ENCODE measurements around the gene PIAS1.

Gene PIAS1

GRCh38 chr15:68186671-68187397, 132.7 kb downstream of the PIAS1 start:
- Histone ChIP-seq H3K4me2 (no peak overlapping the region), H3K36me3 (peaks cover 94% of the 10 kb centered on the region), H3K9ac (no peak overlapping the region), H4K20me1 (no peaks in the 10 kb centered on the region), H3K27ac (no peak overlapping the region), H3K4me3 (no peak overlapping the region), H3K27me3 (no peaks in the 10 kb centered on the region), H3K9me3 (no peaks in the 10 kb centered on the region), H3K4me1 (no peaks in the 10 kb centered on the region)
- no peak for TF ChIP-seq Cebpa-rat (IDR thresholded peaks at IDR 0.05)

- Histone ChIP-seq H3K4me1 (no peaks in the 10 kb centered on the region), H3K4me2 (no peak overlapping the region), H4K20me1 (no peaks in the 10 kb centered on the region), H3K27ac (peak overlapping the region; percentile 4; the same call in 1 of the 2 replicates), H3K4me3 (no peak overlapping the region), H3K36me3 (peaks cover 96% of the 10 kb centered on the region), H3K27me3 (no peaks in the 10 kb centered on the region), H3K9me3 (no peaks in the 10 kb centered on the region), H3K9ac (no peak overlapping the region)
- no peak for TF ChIP-seq Cebpa-rat (IDR thresholded peaks at IDR 0.05)
Observed at GRCh38 chr15:68187559-68187958, 133.4 kb downstream of the PIAS1 start.

- TF ChIP-seq Cebpa-rat (IDR thresholded peaks at IDR 0.05) = no peak
- no peaks in the 10 kb centered on the region for H3K9me3 ChIP-seq
- H3K4me1 ChIP-seq = no peaks in the 10 kb centered on the region
- peaks cover 5% of the 10 kb centered on the region; the same call in 1 of the 2 replicates for H4K20me1 ChIP-seq
- no peak overlapping the region for H3K4me3 ChIP-seq
- H3K4me2 ChIP-seq = no peak overlapping the region
- H3K27me3 ChIP-seq = no peaks in the 10 kb centered on the region
- peaks cover 96% of the 10 kb centered on the region for H3K36me3 ChIP-seq
- H3K9ac ChIP-seq = no peak overlapping the region
- H3K27ac ChIP-seq = no peak overlapping the region
Observed at GRCh38 chr15:68188647-68189046, 134.5 kb downstream of the PIAS1 start.

DNA sequence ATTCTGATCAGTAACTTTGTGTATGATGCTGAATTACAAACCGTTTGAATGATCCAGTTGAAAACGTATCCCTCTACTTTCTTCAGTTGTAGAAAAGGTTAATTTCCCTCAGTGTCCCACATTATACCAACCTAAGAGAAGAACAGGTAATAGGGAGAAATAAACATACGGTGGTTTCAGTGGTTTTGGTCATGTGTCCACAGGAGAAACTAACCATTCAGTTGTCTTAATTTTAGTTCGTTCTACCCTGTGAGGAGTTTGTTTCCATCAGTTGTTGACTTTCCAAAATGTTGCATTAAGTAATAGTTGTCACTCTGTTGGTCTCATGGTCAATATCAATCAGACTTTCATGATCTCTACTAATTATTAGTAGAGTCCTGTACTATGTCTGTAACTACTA, 135.9 kb downstream of the PIAS1 start:
- H3K4me1 ChIP-seq = no peaks in the 10 kb centered on the region
- no peak overlapping the region for H3K4me3 ChIP-seq
- H4K20me1 ChIP-seq = peaks cover 5% of the 10 kb centered on the region; the same call in 1 of the 2 replicates
- H3K9me3 ChIP-seq = no peaks in the 10 kb centered on the region
- peaks cover 93% of the 10 kb centered on the region for H3K36me3 ChIP-seq
- no peak overlapping the region for H3K27ac ChIP-seq
- no peak overlapping the region for H3K4me2 ChIP-seq
- no peak for TF ChIP-seq Cebpa-rat (IDR thresholded peaks at IDR 0.05)
- no peak overlapping the region for H3K9ac ChIP-seq
- no peaks in the 10 kb centered on the region for H3K27me3 ChIP-seq

GRCh38 chr15:68191555-68191954, 137.4 kb downstream of the PIAS1 start:
- H3K4me1 ChIP-seq = no peaks in the 10 kb centered on the region; the same call in 1 of the 2 replicates

DNA sequence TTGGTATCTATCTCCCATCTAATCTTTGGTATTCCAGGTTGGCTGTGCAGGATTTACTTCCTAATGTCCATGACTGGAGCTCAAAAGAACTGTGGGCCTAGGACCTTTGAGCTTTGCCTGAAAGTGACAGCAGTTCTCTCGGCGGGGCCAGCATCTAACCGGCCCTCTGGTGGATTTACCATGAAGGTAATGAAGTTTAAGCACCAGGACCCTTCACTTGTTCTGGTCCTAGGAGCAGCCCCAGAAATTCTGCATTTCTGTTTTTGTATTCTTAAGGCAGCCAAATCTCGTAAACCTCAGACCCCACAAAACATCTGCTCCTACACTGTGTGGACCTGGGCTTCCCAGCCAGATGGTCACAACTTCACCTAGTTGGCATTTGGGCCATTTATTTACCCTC, 138.0 kb downstream of the PIAS1 start:
- Histone ChIP-seq H3K9ac (no peak overlapping the region), H3K27ac (no peak overlapping the region), H3K4me2 (no peak overlapping the region), H3K4me1 (no peaks in the 10 kb centered on the region; the same call in 1 of the 2 replicates), H3K36me3 (peaks cover 93% of the 10 kb centered on the region), H3K27me3 (no peaks in the 10 kb centered on the region), H4K20me1 (peaks cover 6% of the 10 kb centered on the region; the same call in 1 of the 2 replicates), H3K9me3 (no peaks in the 10 kb centered on the region), H3K4me3 (no peak overlapping the region)
- no peak for TF ChIP-seq Cebpa-rat (IDR thresholded peaks at IDR 0.05)

More at GRCh38 chr15:68191555-68191954, 137.4 kb downstream of the PIAS1 start:
- Histone ChIP-seq H3K4me2 (no peak overlapping the region), H3K9me3 (no peaks in the 10 kb centered on the region), H3K27me3 (no peaks in the 10 kb centered on the region), H3K27ac (no peak overlapping the region), H3K4me3 (no peak overlapping the region), H3K36me3 (peaks cover 93% of the 10 kb centered on the region), H3K9ac (no peak overlapping the region), H4K20me1 (peaks cover 5% of the 10 kb centered on the region; the same call in 1 of the 2 replicates)
- no peak for TF ChIP-seq Cebpa-rat (IDR thresholded peaks at IDR 0.05)

GRCh38 chr15:68192804-68193486, 138.8 kb downstream of the PIAS1 start:
- no peak for TF ChIP-seq Cebpa-rat (IDR thresholded peaks at IDR 0.05)
- no peak overlapping the region for H3K27ac ChIP-seq
- H3K9me3 ChIP-seq = no peaks in the 10 kb centered on the region
- H3K36me3 ChIP-seq = peaks cover 93% of the 10 kb centered on the region
- H3K4me3 ChIP-seq = no peak overlapping the region
- H4K20me1 ChIP-seq = peaks cover 14% of the 10 kb centered on the region; the same call in 1 of the 2 replicates
- no peaks in the 10 kb centered on the region for H3K27me3 ChIP-seq
- no peaks in the 10 kb centered on the region; the same call in 1 of the 2 replicates for H3K4me1 ChIP-seq
- H3K9ac ChIP-seq = no peak overlapping the region
- H3K4me2 ChIP-seq = no peak overlapping the region

DNA sequence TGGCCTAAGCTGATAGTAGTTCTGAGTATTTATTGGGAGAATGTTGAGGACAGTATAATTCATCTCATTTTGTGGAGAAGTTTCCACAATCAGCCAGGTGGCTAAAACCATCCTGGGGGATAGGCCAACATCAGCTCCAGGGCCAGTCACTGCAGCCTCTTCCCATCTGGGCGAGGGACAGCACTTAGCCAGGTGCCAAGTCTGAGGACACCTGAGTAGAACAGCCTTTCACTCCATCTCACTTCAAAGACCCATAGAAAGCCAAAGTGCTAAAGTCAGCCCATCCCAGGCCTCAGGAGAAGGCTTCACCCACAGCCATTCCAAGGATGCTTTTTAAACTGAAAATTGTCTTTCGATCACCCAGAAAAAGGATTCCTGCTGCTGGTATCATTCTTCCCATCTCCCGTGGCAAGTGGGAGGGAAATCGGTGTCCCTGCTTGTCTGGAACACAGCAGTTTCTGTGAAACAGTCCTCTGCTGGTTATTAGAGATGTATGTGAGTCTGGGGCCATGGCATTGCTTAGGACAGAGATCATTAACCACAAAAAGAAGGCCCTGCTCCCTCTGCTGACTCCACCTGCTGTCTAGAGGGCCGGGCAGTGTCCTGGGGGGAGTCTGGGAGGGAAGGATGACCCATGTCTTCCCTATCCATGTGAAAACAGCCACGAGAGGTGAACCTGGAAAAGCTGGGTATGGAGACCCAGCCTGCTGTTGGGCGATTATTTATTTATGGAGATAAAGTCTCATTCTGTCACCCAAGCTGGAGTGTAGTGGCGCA, 141.4 kb downstream of the PIAS1 start:
- Histone ChIP-seq H3K27me3 (no peaks in the 10 kb centered on the region), H3K36me3 (peaks cover 79% of the 10 kb centered on the region), H3K4me1 (peaks cover 15% of the 10 kb centered on the region), H3K4me3 (no peak overlapping the region), H3K27ac (0 out of 2 replicates have a peak overlapping the region, but pooled peaks have one; percentile 10), H3K4me2 (no peak overlapping the region), H3K9ac (no peak overlapping the region), H3K9me3 (no peaks in the 10 kb centered on the region), H4K20me1 (peaks cover 34% of the 10 kb centered on the region)
- TF ChIP-seq Cebpa-rat (IDR thresholded peaks at IDR 0.05) = no peak

DNA sequence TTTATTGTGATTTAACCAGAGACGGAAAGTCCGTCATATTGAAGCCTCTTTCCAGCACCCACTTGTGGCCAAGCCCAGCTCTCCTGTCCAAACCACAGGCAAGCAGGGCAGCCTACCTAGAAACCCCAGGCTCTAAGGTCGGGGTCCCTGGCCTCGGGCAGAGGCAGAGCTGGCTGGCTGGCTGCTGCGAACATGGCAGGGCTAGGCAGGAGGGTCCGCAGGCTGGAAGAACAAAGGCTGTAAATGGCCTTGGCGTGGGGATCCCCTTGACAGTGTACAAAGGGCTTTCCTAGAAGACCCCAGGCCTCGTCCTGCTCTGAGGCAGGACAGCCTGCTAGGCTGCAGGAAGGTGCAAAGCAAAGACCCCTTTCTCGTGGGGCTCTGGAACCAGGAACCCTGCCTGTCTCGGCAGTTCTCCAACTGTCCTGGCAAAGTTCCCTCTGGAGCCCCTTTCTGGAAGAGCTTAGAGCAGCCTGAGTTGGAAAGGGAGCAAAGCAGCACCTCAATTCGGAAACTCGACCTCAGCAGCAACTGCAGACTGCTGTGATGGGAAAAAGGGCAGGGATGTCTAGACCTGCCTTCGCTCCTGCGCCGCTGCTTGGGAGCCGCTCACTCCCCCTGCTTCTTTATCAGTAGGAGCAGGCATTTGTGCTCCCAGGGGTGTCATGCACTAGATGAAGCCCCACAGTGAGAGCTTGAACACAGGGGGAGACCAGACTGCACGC, 142.5 kb downstream of the PIAS1 start:
- no peaks in the 10 kb centered on the region for H3K27me3 ChIP-seq
- H3K4me1 ChIP-seq = peaks cover 26% of the 10 kb centered on the region
- H3K9ac ChIP-seq = no peak overlapping the region
- peak overlapping the region; percentile 10; the same call in 1 of the 2 replicates for H3K27ac ChIP-seq
- no peak overlapping the region for H3K4me3 ChIP-seq
- H3K36me3 ChIP-seq = peaks cover 70% of the 10 kb centered on the region
- TF ChIP-seq Cebpa-rat (IDR thresholded peaks at IDR 0.05) = no peak
- peaks cover 43% of the 10 kb centered on the region for H4K20me1 ChIP-seq
- no peaks in the 10 kb centered on the region for H3K9me3 ChIP-seq
- H3K4me2 ChIP-seq = no peak overlapping the region

Data from BLaER1 (cell line).